HepG2 (cell line): ENCODE results near the gene PCGF2. TPM values are rescaled to one million over a fixed set of nuclear protein-coding genes. Genes with fewer than 3 reads are reported as not detected.

Source experiments
- ATAC-seq: fragments of 200-7000 bp; cut with Tn5 transposase; 3 replicates; pipeline ENCODE4 v1.9.1; 2020; ENCODE audit warnings: mild to moderate bottlenecking, moderate library complexity
- BruUV-seq: library from RNA; stranded (reverse); fragments of 400-500 nt; replicated peaks from 2 replicates; lab custom pipeline; 2021; lab: Mats Ljungman, UMichigan
- CTCF ChIA-PET: fragments of 300-600 bp; formaldehyde crosslinking; extraction: SDS; loops from one replicate; lab custom pipeline; 2021; ENCODE audit warnings: low total read pairs, inconsistent platforms, low intra/inter-chr PET ratio; lab: Yijun Ruan, JAX
- POLR2A ChIA-PET: fragments of 350-600 bp; sonication (Branson Sonifier 250); formaldehyde crosslinking; loops from one replicate; lab custom pipeline; 2020; ENCODE audit warnings: antibody characterized with exemption, inconsistent platforms; lab: Yijun Ruan, JAX
- DNase-seq: peaks from one replicate; pipeline ENCODE4 v3.0.0-alpha.2; 2015; ENCODE audit warnings: low spot score
- FAIRE-seq: peaks from 3 replicates; lab custom pipeline; 2011; peaks lifted over from hg19 to GRCh38; lab: Jason Lieb, UNC
- H2AFZ ChIP-seq: one replicate; pipeline ENCODE4 v1.6.1; 2011; ENCODE audit warnings: low read length, inconsistent platforms
- H3K27ac ChIP-seq: fragments of 300-600 bp; 3 replicates; pipeline ENCODE4 v1.8.0; 2011; ENCODE audit warnings: mixed run types, mild to moderate bottlenecking, mixed read lengths, low read length, inconsistent platforms; ENCODE audit not compliant: insufficient read depth; ENCODE audit errors: extremely low read length
- H3K27me3 ChIP-seq, 2 experiments: fragments of 200-600 bp in 1 of 2; 2 replicates in 1 of 2; 3 replicates in 1 of 2; pipeline versions ENCODE4 v1.6.0 to v1.8.0; 2011; ENCODE audit warnings: low read length in 2 of 2, mild to moderate bottlenecking in 2 of 2, moderate library complexity in 2 of 2, inconsistent platforms in 1 of 2; ENCODE audit not compliant: insufficient read depth in 2 of 2, control insufficient read depth in 1 of 2
- H3K36me3 ChIP-seq, 2 experiments: fragments of 200-600 bp in 1 of 2; replicated peaks in 1 of 2; 2 replicates in 1 of 2; 3 replicates in 1 of 2; pipeline versions ENCODE4 v1.5.1 to v1.8.0; 2011; ENCODE audit warnings: low read length in 2 of 2, inconsistent platforms in 1 of 2; ENCODE audit not compliant: insufficient read depth in 2 of 2, control insufficient read depth in 1 of 2
- H3K4me1 ChIP-seq: 2 replicates; pipeline ENCODE4 v1.5.1; 2012; ENCODE audit warnings: low read length, inconsistent platforms; ENCODE audit not compliant: insufficient read depth
- H3K4me2 ChIP-seq: 2 replicates; pipeline ENCODE4 v1.6.0; 2011; ENCODE audit warnings: low read depth, low read length, inconsistent platforms
- H3K4me3 ChIP-seq, 3 experiments: fragments of 200-600 bp in 1 of 3; sonication (generic), shearing (Covaris generic) in 1 of 3; replicated peaks in 1 of 3; 2 replicates each; pipeline ENCODE4 v1.5.1; 2011 to 2016; ENCODE audit warnings: low read length in 3 of 3, inconsistent platforms in 2 of 3, low read depth in 2 of 3, mild to moderate bottlenecking in 2 of 3, control low read depth in 1 of 3, mixed read lengths in 1 of 3; ENCODE audit not compliant: insufficient read depth in 1 of 3
- H3K79me2 ChIP-seq: one replicate; pipeline ENCODE4 v1.6.1; 2011; ENCODE audit warnings: low read length, inconsistent platforms; ENCODE audit not compliant: insufficient read depth
- H3K9ac ChIP-seq: 2 replicates; pipeline ENCODE4 v1.6.0; 2011; ENCODE audit warnings: mild to moderate bottlenecking, low read depth, low read length, inconsistent platforms; ENCODE audit not compliant: insufficient read depth
- H3K9me3 ChIP-seq: 2 replicates; pipeline ENCODE4 v1.5.1; 2012; ENCODE audit warnings: mild to moderate bottlenecking, low read length
- H4K20me1 ChIP-seq: 2 replicates; pipeline ENCODE4 v1.6.0; 2011; ENCODE audit warnings: inconsistent platforms, mild to moderate bottlenecking, low read length, moderate library complexity; ENCODE audit not compliant: insufficient read depth
- AGO2 ChIP-seq: fragments of 200-400 bp; formaldehyde crosslinking; optimal IDR thresholded peaks from 2 replicates; pipeline ENCODE3; 2017; ENCODE audit warnings: mild to moderate bottlenecking, low read depth, low read length, moderate library complexity
- AKNA ChIP-seq: sonication (generic); formaldehyde crosslinking; IDR thresholded peaks from 2 replicates; pipeline ENCODE4 v1.4.0; 2020; ENCODE audit warnings: missing genetic modification reagents, borderline replicate concordance
- CREB3 ChIP-seq: sonication (generic); formaldehyde crosslinking; IDR thresholded peaks from 2 replicates; pipeline ENCODE4 v1.5.0; 2020; ENCODE audit warnings: missing genetic modification reagents
- DBP ChIP-seq: sonication (generic); formaldehyde crosslinking; IDR thresholded peaks from 2 replicates; pipeline ENCODE4 v1.4.0; 2020; ENCODE audit warnings: missing genetic modification reagents; ENCODE audit errors: not compliant biosample characterization
- ETS1 ChIP-seq: sonication (generic); formaldehyde crosslinking; IDR thresholded peaks from 2 replicates; pipeline ENCODE4 v1.4.0; 2020; ENCODE audit warnings: missing genetic modification reagents
- REPIN1 ChIP-seq: sonication (generic); formaldehyde crosslinking; IDR thresholded peaks from 2 replicates; pipeline ENCODE4 v1.8.0; 2022; ENCODE audit warnings: missing genetic modification reagents, low read depth, mild to moderate bottlenecking, borderline replicate concordance
- RNF2 ChIP-seq: fragments of 450-650 bp; conservative IDR thresholded peaks from 2 replicates; pipeline ENCODE4 v1.6.1; 2016; ENCODE audit warnings: low read depth
- SP2 ChIP-seq: sonication (generic); formaldehyde crosslinking; IDR thresholded peaks from 2 replicates; pipeline ENCODE4 v1.5.1; 2020; ENCODE audit warnings: mild to moderate bottlenecking, missing genetic modification reagents
- TAF1 ChIP-seq: sonication (generic); formaldehyde crosslinking; IDR thresholded peaks from 2 replicates; pipeline ENCODE4 v1.4.0; 2020; ENCODE audit warnings: missing genetic modification reagents
- TCF12 ChIP-seq, 2 experiments: fragments of 450-650 bp in 1 of 2; sonication (generic) in 1 of 2; formaldehyde crosslinking in 1 of 2; IDR thresholded peaks; 2 replicates each; pipeline versions ENCODE4 v1.6.1 to v1.8.0; 2017 to 2022; ENCODE audit warnings: antibody characterized with exemption in 1 of 2, mild to moderate bottlenecking in 1 of 2, missing genetic modification reagents in 1 of 2, moderate library complexity in 1 of 2
- TFDP2 ChIP-seq: sonication (generic); formaldehyde crosslinking; IDR thresholded peaks from 2 replicates; pipeline ENCODE4 v1.4.0; 2020; ENCODE audit warnings: missing genetic modification reagents
- ZBTB2 ChIP-seq: sonication (generic); formaldehyde crosslinking; IDR thresholded peaks from 2 replicates; pipeline ENCODE4 v1.8.0; 2022; ENCODE audit warnings: low read depth, missing genetic modification reagents
- ZFP82 ChIP-seq: sonication (generic); formaldehyde crosslinking; IDR thresholded peaks from 2 replicates; pipeline ENCODE4 v1.5.1; 2020; ENCODE audit warnings: mild to moderate bottlenecking, missing genetic modification reagents, borderline replicate concordance
- WGBS: methylation state at CpG from one replicate; pipeline ENCODE4 v1.1.6; 2017; ENCODE audit warnings: low lambda C conversion rate; 5-methylcytosine and 5-hydroxymethylcytosine counted together
- in situ Hi-C: cut with HindIII; loops from 2 replicates; pipeline ENCODE4 v1.10.0; 2017; ENCODE audit warnings: low pct_unique_long_range_greater_than_20kb; ENCODE audit not compliant: extremely low pct_ligation_motif_present
- intact Hi-C: fragments of 100-400 bp; cut with micrococcal nuclease; formaldehyde crosslinking; loops from one replicate; pipeline ENCODE4 v1.10.0; 2022; ENCODE audit not compliant: unreplicated experiment
- polyA plus RNA-seq, 8 experiments: library from polyadenylated mRNA; depleted of rRNA in 3 of 8; stranded (reverse) in 7 of 8; unstranded in 1 of 8; fragments of >200 nt; fragmentation: Illumina TruSeq in 4 of 8; extraction: Trizol in 4 of 8; gene quantifications; 2 replicates each; pipeline versions ENCODE4 v1.2.1 to v1.2.3, GENCODE V29; 2011 to 2016; ENCODE audit warnings: low read depth in 4 of 8, missing spikeins in 1 of 8, mixed read lengths in 1 of 8; ENCODE audit not compliant: insufficient read depth in 1 of 8
- total RNA-seq, 5 experiments: library from RNA; depleted of rRNA; stranded (reverse); fragments of >200 nt; fragmentation: Illumina TruSeq; extraction: Trizol; gene quantifications; 2 replicates each; pipeline ENCODE4 v1.2.3, GENCODE V29; 2016; ENCODE audit warnings: low read depth in 1 of 5

The PCGF2 gene
- total and polyA plus RNA-seq, 2 of the 13 experiments (the other 11 are each of a cell fraction or from before 2014, with no cell fraction given) = 11.6 to 29.4 TPM

- Histone ChIP-seq H3K9ac (peak overlapping the region; percentile 66), H2AFZ (no peak overlapping the region), H3K9me3 (no peaks in the 10 kb centered on the region), H4K20me1 (peaks cover 12% of the 10 kb centered on the region), H3K27ac (peak overlapping the region; percentile 62), H3K4me2 (peak overlapping the region; percentile 91), H3K27me3 (no peaks in the 10 kb centered on the region; a peak in 1 of 5 replicates), H3K4me3 (peak overlapping the region; percentile 71 to 99 (median 90)), H3K36me3 (peaks cover 13 to 32% of the 10 kb centered on the region in 2 experiments), H3K4me1 (peaks cover 64% of the 10 kb centered on the region), H3K79me2 (peaks cover 48% of the 10 kb centered on the region)
- in situ Hi-C loops = no loop called here
- ChIA-PET CTCF (no interaction called here), POLR2A (interaction anchor here (1.5 to 8.9 kb wide), 11 partner anchors 11 to 92 kb away, joined by 5 to 106 read pairs (median 29); partner anchors contain the start of genes CISD3 and EPOP)
- 0% methylated on average over 16 of the region's 32 CpGs for WGBS
- DNase-seq (no peak), FAIRE-seq (no peak), ATAC-seq (no peak)
- intact Hi-C loops = no loop called here
- no TSS peak for BruUV-seq
- no peak for TF ChIP-seq TFDP2 (CRISPR knock-in tag)
- no peak for TF ChIP-seq TCF12 (IDR thresholded peaks at IDR 0.05)
- TF ChIP-seq TCF12 (CRISPR knock-in tag; IDR thresholded peaks at IDR 0.05) = no peak
- no peak for TF ChIP-seq TAF1 (CRISPR knock-in tag)
- TF ChIP-seq RNF2 = no peak
- TF ChIP-seq AKNA (CRISPR knock-in tag) = no peak
- TF ChIP-seq REPIN1 (CRISPR knock-in tag) = no peak
- no peak for TF ChIP-seq AGO2
- TF ChIP-seq CREB3 = peak; percentile 20; the same call in 1 of the 2 replicates
- no peak; the same call in none of the 2 replicates for TF ChIP-seq ZBTB2 (CRISPR knock-in tag)
- no peak for TF ChIP-seq SP2
- TF ChIP-seq ZFP82 = no peak; the same call in 1 of the 2 replicates
- no peak for TF ChIP-seq DBP (CRISPR knock-in tag)
- TF ChIP-seq ETS1 (CRISPR knock-in tag) = 0 out of 2 replicates have a peak, but pooled peaks have one; percentile 32
Measured at GRCh38 chr17:38705523-38705802, 42.7 kb downstream of the PCGF2 start.
